Measurements from ENCODE around the gene VAMP5. TPM values are rescaled to one million over a fixed set of nuclear protein-coding genes. Genes with fewer than 3 reads are reported as not detected.
"Not testable (repeated sequence)": the region's sequence is repeated elsewhere in the genome, so short reads cannot be mapped to it uniquely, and the experiment has no call there.

The VAMP5 gene
- total RNA-seq, 3 donors from 2014 or later, result 7.3 to 12.1 (median 9.3) TPM

DNA sequence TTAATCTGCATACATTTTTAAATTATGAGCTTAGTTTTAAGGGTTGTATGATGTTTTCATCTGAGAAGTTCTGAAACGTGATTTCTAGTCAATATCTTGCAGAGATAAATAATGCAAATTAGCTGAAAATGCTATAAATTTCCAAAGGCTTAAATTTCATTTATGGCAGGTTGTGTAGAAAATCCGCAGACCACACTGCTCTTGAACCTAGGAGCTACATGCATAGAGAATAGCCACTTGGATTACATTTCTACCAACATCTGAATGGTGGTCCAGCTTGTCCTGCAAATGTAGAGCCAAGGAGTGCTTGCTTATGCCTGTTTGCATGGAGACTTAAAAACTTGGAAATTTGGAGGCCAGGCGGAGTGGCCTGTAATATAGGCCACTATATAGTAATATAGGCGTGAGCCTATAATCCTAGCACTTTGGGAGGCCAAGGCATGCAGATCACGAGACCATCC is 38.4 kb upstream of the VAMP5 start:
- ATAC-seq, result peak in 1 of 2 donors; percentile 38
- peaks cover 44% of the 10 kb centered on the region for H3K36me3 Mint-ChIP-seq (ENCODE audit: insufficient read depth)
- no peak for DNase-seq
- H3K4me1 Mint-ChIP-seq (ENCODE audit: low read depth), result peaks cover 26% of the 10 kb centered on the region
- no peaks in the 10 kb centered on the region for H3K27me3 Mint-ChIP-seq (ENCODE audit: low read depth)
- no peaks in the 10 kb centered on the region for H3K9me3 Mint-ChIP-seq
- no peak overlapping the region for H3K4me3 Mint-ChIP-seq

DNA sequence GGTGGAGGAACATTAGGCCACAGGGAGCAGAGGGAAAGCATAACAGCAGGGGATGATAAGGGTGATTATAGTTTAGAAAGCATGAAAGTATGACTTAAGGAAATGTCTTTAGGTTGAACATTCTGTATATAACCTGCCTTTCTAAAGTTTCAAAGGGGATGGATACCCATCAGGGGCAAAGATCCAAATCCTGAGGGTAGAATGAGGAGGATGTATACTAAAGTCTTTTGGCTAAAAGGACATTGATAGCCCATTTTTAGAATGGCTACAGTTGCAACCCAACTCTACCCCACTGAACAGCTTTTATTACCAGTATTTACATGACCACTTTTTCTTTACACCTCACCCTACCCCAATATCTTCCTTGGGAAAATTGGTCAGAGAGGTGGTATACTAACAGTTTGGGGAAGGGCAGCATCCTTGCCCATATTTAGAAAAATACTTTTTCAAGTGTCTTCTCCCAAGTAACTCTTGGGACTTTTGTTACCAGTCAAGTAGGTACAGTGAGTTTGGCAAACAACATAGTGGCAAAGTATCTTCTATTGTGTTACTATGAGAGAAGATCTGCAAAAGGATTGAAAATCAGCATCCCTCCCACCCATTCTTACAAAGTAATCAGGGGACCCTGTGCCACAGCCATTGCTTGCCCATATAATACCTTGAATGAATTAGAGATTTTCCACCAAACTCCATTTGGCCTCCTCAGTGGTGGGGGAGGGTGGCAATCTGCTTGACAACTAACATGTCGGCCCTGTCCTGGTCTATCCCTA is 37.0 kb upstream of the VAMP5 start:
- H3K4me3 Mint-ChIP-seq, result no peak overlapping the region
- ATAC-seq (peak; percentile 2 to 23), DNase-seq (no peak)
- H3K27me3 Mint-ChIP-seq (ENCODE audit: low read depth), result no peaks in the 10 kb centered on the region
- peaks cover 19% of the 10 kb centered on the region for H3K4me1 Mint-ChIP-seq (ENCODE audit: low read depth)
- H3K9me3 Mint-ChIP-seq, result no peaks in the 10 kb centered on the region
- H3K36me3 Mint-ChIP-seq (ENCODE audit: insufficient read depth), result peaks cover 41% of the 10 kb centered on the region

DNA sequence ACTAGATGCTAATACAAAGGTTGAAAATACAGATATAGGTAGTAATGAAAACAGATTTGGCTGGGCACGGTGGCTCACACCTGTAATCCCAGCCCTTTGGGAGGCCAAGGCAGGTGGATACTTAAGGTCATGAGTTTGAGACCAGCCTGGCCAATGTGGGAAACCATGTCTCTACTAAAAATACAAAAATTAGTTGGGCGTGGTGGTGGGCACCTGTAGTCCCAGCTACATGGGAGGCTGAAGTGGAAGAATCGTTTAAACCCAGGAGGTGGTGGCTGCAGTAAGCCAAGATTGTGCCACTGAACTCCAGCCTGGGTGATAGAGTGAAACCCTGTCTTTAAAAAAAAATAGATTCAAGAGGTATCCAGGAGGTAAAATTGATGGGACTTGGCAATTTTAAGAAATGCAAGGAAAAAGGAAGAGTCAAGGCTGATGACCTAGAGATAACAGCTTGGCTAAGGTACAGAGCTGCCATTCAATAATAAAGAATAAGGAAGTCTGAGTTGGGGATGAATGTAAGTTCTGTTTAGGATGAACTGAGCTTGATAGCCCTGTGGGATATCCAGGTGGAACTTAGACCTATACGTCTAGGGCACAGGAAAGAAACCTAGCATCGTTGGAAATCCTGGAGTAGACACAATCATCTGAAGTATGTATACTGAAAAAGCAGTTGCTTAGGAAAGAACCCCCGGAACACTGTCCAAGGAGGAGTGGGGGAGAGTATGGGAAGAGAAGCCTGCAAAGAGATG is 36.2 kb upstream of the VAMP5 start:
- no peak overlapping the region for H3K4me3 Mint-ChIP-seq
- peaks cover 12% of the 10 kb centered on the region for H3K4me1 Mint-ChIP-seq (ENCODE audit: low read depth)
- DNase-seq, result no peak
- ATAC-seq, result no peak
- H3K9me3 Mint-ChIP-seq, result no peaks in the 10 kb centered on the region
- H3K36me3 Mint-ChIP-seq (ENCODE audit: insufficient read depth), result peaks cover 35% of the 10 kb centered on the region
- H3K27me3 Mint-ChIP-seq (ENCODE audit: low read depth), result no peaks in the 10 kb centered on the region

DNA sequence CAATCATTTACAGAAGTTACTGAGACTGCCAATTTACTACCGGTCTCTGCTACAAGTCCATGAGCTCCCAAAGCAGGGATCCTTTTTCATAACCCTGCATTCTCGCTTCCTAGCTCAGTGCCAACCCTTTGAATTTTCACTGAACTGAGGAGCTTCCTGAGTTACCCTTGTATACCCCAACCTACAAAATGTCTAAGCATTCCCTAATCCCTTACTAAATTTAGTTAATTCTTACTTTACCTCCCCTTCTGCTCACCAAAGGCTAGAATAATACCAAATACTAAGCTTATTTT is 35.7 kb upstream of the VAMP5 start:
- peaks cover 8% of the 10 kb centered on the region for H3K4me1 Mint-ChIP-seq (ENCODE audit: low read depth)

DNA sequence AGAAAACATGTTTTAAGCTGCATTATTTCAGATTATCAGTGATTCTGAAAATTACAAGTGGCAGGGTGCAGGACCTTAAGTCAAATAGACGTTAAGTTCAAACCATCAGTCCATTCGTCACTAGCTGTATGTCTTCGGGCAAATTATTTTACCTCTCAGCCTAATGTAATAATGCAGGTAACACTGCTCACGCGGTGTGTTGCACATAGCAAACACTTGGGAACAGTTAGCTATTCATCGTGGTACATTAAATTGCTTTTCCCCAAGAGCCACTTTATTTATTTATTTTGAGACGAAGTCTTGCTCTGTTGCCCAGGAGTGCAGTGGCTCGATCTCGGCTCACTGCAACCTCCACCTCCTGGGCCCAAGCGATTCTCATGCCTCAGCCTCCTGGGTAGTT is 35.1 kb upstream of the VAMP5 start:
- no peak for DNase-seq
- ATAC-seq, result no peak
- no peaks in the 10 kb centered on the region for H3K27me3 Mint-ChIP-seq (ENCODE audit: low read depth)
- peaks cover 29% of the 10 kb centered on the region for H3K36me3 Mint-ChIP-seq (ENCODE audit: insufficient read depth)
- peaks cover 6% of the 10 kb centered on the region for H3K4me1 Mint-ChIP-seq (ENCODE audit: low read depth)
- no peaks in the 10 kb centered on the region for H3K9me3 Mint-ChIP-seq
- H3K4me3 Mint-ChIP-seq, result no peak overlapping the region

More for the DNA sequence above, 35.7 kb upstream of the VAMP5 start:
- Mint-ChIP-seq H3K4me3 (no peak overlapping the region), H3K27me3 (ENCODE audit: low read depth) (no peaks in the 10 kb centered on the region), H3K36me3 (ENCODE audit: insufficient read depth) (peaks cover 30% of the 10 kb centered on the region), H3K9me3 (no peaks in the 10 kb centered on the region)
- DNase-seq (no peak), ATAC-seq (no peak)

DNA sequence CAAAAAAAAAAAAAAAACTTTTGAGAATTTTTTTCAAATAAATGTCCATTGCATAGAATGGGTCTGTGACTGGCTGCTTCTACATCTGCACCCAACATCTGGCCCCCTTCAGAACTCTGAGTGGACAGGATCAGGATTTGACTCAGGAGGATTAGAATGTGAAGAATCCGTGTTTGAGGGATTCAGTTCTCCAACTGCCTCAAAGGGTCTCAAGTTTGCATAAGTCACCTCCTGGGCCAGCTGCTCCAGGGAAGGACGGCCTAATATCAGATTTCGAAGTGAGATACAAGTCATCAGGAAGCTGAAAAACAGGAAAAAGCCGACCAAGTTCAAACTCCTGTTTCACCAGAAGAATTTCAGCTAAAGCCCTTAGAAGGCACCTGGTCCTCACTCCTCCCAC is 34.4 kb upstream of the VAMP5 start:
- H3K36me3 Mint-ChIP-seq (ENCODE audit: insufficient read depth), result peaks cover 28% of the 10 kb centered on the region

DNA sequence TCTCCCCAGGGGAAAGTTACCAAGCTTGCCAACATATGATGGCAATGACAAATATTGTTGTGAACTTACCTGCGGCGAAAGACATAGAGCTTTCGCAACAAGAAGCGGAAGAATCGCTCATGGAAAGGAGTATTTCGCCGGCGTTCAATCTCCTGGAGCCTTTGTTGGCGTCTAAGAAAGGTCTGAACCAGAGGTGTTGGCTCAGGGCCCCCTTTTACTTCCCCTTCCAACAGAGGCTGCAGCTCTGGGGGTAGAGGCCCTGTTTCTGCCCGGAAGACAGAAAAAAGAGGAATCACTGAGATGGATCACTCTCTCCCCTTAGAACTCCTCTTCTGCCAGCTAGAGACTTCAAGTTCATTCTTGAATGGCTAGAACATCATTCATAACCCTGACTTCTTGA is 33.7 kb upstream of the VAMP5 start:
- Mint-ChIP-seq H3K36me3 (ENCODE audit: insufficient read depth) (peaks cover 27% of the 10 kb centered on the region), H3K27me3 (ENCODE audit: low read depth) (no peaks in the 10 kb centered on the region), H3K4me1 (ENCODE audit: low read depth) (peaks cover 3% of the 10 kb centered on the region), H3K9me3 (no peaks in the 10 kb centered on the region), H3K4me3 (no peak overlapping the region)
- ATAC-seq, result no peak
- no peak for DNase-seq

More for the DNA sequence above, 34.4 kb upstream of the VAMP5 start:
- no peak for DNase-seq
- no peak for ATAC-seq
- Mint-ChIP-seq H3K4me3 (no peak overlapping the region), H3K4me1 (ENCODE audit: low read depth) (peaks cover 3% of the 10 kb centered on the region), H3K9me3 (no peaks in the 10 kb centered on the region), H3K27me3 (ENCODE audit: low read depth) (no peaks in the 10 kb centered on the region)

DNA sequence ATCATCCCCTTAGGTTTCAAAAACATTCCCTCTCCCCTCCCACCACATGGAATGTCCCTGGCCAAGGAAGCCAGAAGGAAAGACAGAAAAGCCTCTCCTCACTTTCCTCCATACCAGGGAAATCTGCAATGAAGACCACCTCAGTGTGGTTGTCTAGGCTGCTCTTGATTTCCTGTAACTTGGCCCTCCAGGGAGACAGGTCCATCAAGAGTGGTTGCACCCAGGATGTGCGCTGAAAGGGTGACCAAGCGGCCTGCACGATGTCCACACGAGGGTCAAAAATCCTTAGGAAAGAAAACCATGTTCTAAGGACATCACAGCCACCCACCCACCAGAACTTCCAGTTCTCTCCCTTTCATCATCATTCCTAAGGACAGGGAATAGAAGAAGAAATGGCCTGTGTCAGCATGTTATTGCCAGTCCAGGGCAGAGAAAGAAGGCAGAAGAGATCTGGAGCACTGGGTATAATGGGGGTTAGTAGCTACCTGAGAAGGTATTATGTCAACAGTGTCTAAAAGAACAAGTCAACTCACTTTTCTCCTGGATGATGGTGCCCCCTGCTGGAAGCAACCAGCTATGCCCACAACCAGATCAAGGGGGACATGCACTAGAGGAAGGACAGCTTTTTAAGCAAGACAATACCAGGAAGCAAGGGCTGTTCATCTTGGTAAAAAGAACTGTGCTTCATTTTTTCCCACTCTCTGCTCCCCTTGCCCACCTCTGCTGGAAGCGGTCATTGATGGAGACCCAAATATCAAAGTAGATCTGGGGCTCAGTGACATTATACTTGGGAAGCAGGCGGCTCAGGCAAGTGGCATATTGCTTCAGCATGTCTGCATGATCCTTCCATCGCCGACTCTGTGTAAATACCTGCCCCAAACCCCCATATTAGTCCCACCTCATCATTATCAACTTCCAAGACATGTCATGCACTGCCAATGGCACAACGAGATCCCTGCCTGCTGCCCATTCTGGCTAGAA is 32.2 kb upstream of the VAMP5 start:
- Mint-ChIP-seq H3K4me3 (no peak overlapping the region), H3K4me1 (ENCODE audit: low read depth) (peaks cover 3% of the 10 kb centered on the region), H3K27me3 (ENCODE audit: low read depth) (no peaks in the 10 kb centered on the region), H3K9me3 (no peaks in the 10 kb centered on the region), H3K36me3 (ENCODE audit: insufficient read depth) (peaks cover 29% of the 10 kb centered on the region)
- peak; percentile 89 for DNase-seq
- peak; percentile 74 to 80 for ATAC-seq

DNA sequence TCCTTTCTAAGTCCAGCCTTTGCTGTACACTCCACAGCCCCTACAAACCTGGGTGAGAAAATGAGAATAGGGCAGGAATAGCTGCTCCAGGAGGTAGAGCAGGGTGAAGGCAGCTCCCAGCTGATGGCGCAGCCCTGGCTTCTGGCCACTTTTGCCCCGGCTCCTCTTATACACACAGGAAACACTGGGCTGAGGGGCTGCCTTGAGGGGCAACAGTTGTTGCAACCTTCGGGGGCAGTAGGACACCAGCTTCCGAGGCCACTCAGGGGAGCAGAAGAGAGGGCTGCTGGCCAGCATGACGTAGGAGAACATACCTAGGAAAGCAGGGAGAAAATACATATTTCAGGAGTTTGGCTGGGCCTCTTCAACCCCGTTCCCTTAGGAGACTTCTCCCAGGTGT is 31.0 kb upstream of the VAMP5 start:
- H3K9me3 Mint-ChIP-seq, result no peaks in the 10 kb centered on the region
- H3K4me3 Mint-ChIP-seq, result no peak overlapping the region
- DNase-seq (no peak), ATAC-seq (no peak)
- H3K36me3 Mint-ChIP-seq (ENCODE audit: insufficient read depth), result peaks cover 30% of the 10 kb centered on the region
- H3K4me1 Mint-ChIP-seq (ENCODE audit: low read depth), result peaks cover 3% of the 10 kb centered on the region
- no peaks in the 10 kb centered on the region for H3K27me3 Mint-ChIP-seq (ENCODE audit: low read depth)

DNA sequence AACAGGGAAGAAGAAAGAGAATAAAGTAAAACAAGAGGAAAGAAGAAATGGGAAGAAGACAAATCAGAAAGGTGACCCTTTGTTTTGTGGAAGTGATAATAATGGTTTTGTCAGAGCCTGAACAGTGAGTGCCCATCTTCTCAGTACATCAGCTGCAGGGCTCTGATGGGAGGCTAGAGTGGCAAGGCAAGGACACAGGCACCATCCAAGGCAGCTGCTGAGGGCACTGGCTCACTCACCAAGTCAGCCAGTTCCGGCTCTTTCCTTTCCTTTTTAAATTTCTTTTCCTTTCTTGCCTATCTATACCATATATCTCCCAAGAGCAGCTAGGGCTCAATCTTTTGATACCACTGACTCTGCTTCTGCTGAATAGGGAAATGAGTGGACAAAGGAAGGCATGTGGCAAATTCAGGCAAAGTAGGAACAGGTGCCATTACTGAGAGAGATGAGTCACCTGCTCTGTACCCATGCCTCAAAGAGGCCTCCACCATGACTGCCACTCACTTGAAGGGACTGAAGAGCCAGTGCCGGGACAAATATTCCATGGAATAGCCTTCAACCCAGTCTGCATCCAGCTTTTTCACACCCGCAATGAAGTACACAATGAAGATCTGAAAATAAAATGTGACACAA is 29.1 kb upstream of the VAMP5 start:
- Mint-ChIP-seq H3K4me3 (no peak overlapping the region), H3K9me3 (no peaks in the 10 kb centered on the region), H3K36me3 (ENCODE audit: insufficient read depth) (peaks cover 35% of the 10 kb centered on the region), H3K27me3 (ENCODE audit: low read depth) (no peaks in the 10 kb centered on the region), H3K4me1 (ENCODE audit: low read depth) (peaks cover 10% of the 10 kb centered on the region)
- DNase-seq (no peak), ATAC-seq (no peak)

DNA sequence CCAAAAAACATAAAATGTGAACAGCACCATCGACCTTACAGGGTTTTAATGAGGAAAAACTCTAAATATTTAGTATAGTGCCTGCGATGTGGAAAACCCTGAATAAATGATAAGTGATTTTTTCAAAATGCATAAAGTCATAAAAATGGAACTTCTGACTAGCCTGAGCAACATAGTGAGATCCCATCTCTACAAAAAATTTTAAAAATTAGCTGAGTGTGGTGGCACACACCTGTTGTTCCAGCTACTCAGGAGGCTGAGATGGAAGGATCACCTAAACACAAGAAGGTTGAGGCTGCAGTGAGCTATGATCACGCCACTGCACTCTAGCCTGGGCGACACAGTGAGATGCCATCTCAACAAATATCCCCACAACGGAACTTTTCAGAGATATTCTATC is 27.1 kb upstream of the VAMP5 start:
- Mint-ChIP-seq H3K36me3 (ENCODE audit: insufficient read depth) (peaks cover 22% of the 10 kb centered on the region), H3K9me3 (no peaks in the 10 kb centered on the region), H3K4me1 (ENCODE audit: low read depth) (peaks cover 23% of the 10 kb centered on the region), H3K27me3 (ENCODE audit: low read depth) (no peaks in the 10 kb centered on the region), H3K4me3 (no peak overlapping the region)
- DNase-seq (no peak), ATAC-seq (no peak)

DNA sequence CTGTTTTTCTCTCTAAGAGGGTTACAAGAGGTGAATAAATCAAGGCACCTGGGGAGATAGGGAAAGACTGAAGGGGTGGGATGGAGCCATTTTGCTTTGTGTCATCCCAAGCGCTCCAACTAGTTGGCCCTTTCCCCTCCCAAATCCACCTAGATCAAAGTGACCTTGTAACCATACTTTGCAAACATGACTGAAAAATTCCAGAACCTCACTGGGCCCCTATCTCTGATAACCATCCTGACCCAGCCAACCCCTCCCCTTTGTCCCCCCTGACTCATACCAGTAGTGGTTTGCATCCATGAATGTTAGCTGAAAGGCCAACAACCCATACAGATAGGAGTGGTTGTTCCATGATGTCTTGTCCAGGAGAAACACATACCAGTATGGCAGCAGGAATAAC is 26.1 kb upstream of the VAMP5 start:
- Mint-ChIP-seq H3K36me3 (ENCODE audit: insufficient read depth) (peaks cover 20% of the 10 kb centered on the region), H3K27me3 (ENCODE audit: low read depth) (no peaks in the 10 kb centered on the region), H3K9me3 (no peaks in the 10 kb centered on the region), H3K4me1 (ENCODE audit: low read depth) (peaks cover 23% of the 10 kb centered on the region), H3K4me3 (peak overlapping the region; percentile 37)
- DNase-seq (no peak), ATAC-seq (no peak)

DNA sequence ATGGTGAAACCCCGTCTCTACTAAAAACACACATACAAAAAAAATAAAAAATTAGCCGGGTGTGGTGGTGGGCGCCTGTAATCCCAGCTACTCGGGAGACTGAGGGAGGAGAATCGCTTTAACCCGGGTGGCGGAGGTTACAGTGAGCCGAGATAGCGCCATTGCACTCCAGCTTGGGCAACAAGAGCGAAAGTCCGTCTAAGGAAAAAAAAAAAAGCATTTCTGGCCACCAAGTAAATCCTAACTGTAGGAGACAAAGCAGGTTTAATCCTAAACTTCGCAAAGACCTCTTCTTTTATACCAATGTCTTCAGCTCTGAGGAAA is 23.9 kb upstream of the VAMP5 start:
- ATAC-seq; H3K27me3 Mint-ChIP-seq (ENCODE audit: low read depth); H3K9me3 Mint-ChIP-seq; DNase-seq: not testable (repeated sequence)
- H3K4me3 Mint-ChIP-seq, result peak overlapping the region; percentile 97
- H3K36me3 Mint-ChIP-seq (ENCODE audit: insufficient read depth), result peaks cover 12% of the 10 kb centered on the region
- peaks cover 26% of the 10 kb centered on the region for H3K4me1 Mint-ChIP-seq (ENCODE audit: low read depth)

DNA sequence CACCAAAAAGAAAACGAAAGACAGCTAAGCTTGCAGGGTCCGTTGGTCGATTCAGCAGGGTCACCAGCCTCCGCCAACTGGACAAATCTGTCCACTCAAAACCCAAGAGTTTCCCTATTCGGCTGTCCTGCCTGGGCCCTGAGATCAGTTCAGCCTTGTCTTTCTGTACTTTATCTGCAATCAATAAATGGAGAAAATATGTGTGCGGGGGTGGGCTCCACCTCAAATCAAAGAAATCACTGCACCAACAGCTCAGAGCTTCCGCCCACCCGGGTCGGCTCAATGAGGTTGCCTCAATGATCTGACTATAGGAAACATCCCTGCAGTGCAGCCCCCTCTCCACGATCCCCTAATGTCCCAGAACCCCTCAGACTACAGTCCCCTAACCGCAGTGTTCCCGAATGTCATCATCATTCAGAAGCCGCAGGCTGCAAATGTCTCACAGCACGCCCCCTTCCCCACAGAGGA is 23.4 kb upstream of the VAMP5 start:
- DNase-seq (peak; percentile 39), ATAC-seq (peak in 1 of 2 donors; percentile 38)
- Mint-ChIP-seq H3K4me3 (peak overlapping the region; percentile 97), H3K27me3 (ENCODE audit: low read depth) (no peaks in the 10 kb centered on the region), H3K9me3 (no peaks in the 10 kb centered on the region), H3K36me3 (ENCODE audit: insufficient read depth) (peaks cover 12% of the 10 kb centered on the region), H3K4me1 (ENCODE audit: low read depth) (peaks cover 26% of the 10 kb centered on the region)
